Measurements from ENCODE around the gene ZNF407.

Gene ZNF407

DNA sequence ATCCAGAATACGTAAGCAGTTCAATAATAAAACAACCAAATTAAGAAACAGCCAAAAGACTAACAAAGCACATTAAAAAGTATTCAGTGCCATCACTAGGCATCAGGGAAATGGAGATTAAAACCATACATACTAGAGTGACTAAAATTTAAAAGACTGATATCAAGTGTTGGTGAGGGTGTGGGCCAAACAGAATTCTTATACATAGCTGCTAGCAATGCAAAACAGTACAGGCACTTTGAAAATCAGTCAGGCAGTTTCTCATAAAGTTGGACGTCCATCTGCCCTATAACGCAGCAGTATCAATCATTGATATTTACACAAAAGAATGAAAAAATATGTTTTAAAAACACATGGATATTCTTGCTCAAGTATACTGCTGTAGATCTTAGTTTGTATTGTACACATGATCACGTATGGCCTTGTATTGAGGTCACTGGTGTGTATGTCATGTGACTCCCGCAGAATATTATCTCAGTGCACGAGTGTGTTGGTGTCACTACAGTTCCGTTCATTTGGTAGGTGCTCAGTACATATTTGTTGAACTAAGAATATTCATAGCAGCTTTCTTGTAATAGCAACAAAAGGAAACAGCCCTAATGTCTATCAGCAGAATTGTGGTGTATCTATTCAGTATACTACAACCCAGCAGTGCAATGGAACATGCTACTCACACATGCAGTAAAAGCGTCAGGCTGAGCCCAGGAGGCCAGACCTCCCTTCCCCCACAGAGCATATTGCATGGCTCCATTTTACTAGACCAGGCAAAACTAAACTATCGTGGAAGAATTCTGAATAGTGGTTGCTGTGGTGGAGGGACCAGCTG is 28.6 kb downstream of the ZNF407 start:
- no peak for DNase-seq (ENCODE audit: low read depth)

DNA sequence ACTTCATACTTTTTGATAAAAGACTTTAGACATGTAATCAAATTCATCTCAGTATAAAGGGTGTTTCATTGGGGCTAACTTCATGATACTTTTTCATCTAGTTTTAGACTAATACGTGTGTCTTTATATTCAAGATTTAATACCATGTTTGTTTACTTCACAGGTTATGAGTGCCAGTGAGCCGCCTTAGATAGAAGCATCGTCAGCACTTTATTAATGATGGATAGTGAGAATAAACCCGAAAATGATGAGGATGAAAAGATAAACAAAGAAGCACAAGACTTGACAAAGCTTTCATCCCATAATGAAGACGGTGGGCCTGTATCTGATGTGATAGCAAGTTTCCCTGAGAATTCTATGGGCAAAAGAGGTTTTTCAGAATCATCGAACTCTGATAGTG is 33.1 kb downstream of the ZNF407 start:
- no peak for DNase-seq (ENCODE audit: low read depth)

DNA sequence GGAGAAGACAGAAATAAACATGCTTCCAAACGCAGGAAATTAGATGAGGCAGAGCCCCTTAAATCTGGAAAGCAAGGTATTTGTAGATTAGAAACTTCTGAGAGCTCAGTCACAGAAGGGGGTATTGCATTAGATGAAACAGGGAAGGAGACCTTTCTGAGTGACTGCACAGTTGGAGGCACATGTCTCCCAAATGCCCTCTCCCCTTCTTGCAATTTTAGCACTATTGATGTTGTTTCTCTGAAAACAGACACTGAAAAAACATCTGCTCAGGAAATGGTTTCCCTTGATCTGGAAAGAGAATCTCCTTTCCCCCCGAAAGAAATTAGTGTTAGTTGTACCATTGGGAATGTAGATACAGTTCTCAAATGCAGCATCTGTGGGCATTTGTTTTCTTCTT is 33.5 kb downstream of the ZNF407 start:
- DNase-seq (ENCODE audit: low read depth) = no peak

DNA sequence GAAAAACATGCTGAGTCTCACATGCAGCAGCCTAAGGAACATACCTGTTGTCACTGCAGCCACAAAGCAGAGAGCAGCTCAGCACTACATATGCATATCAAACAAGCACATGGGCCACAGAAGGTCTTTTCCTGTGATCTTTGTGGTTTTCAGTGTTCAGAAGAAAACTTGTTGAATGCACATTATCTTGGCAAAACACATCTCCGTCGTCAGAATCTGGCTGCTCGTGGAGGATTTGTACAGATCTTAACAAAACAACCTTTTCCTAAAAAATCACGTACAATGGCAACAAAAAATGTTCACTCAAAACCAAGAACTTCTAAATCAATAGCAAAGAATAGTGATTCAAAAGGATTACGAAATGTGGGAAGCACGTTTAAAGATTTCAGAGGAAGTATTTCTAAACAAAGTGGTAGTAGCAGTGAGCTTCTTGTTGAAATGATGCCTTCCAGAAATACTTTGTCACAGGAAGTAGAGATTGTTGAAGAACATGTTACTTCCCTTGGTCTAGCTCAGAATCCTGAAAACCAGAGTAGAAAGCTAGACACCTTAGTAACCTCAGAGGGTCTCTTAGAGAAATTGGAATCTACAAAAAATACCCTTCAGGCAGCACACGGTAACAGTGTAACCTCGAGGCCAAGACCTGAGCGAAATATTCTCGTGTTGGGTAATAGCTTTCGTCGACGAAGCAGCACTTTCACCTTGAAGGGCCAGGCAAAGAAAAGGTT is 34.1 kb downstream of the ZNF407 start:
- peak; percentile 46 for DNase-seq (ENCODE audit: low read depth)

DNA sequence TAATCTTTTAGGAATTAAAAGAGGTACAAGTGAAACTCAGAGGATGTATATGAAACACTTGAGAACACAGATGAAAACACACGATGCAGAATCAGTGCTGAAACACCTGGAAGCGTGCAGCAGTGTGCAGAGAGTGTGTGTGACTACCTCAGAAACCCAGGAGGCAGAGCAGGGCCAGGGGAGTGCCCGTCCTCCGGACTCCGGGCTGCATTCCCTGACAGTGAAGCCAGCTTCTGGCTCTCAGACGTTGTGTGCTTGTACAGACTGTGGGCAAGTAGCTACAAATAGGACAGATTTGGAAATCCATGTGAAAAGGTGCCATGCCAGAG is 34.6 kb downstream of the ZNF407 start:
- DNase-seq (ENCODE audit: low read depth) = no peak

DNA sequence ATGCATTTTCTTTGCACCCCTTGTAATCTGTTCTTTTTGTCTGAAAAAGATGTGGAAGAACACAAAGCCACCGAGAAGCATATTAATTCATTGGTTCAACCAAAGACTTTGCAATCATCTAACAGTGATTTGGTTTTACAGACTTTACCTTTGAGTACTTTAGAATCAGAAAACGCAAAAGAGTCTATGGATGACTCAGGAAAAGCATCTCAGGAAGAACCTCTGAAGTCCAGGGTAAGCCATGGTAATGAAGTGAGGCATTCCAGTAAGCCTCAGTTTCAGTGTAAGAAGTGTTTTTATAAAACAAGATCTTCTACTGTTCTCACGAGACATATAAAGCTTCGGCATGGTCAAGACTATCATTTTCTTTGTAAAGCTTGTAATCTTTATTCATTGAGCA is 35.2 kb downstream of the ZNF407 start:
- DNase-seq (ENCODE audit: low read depth) = no peak

DNA sequence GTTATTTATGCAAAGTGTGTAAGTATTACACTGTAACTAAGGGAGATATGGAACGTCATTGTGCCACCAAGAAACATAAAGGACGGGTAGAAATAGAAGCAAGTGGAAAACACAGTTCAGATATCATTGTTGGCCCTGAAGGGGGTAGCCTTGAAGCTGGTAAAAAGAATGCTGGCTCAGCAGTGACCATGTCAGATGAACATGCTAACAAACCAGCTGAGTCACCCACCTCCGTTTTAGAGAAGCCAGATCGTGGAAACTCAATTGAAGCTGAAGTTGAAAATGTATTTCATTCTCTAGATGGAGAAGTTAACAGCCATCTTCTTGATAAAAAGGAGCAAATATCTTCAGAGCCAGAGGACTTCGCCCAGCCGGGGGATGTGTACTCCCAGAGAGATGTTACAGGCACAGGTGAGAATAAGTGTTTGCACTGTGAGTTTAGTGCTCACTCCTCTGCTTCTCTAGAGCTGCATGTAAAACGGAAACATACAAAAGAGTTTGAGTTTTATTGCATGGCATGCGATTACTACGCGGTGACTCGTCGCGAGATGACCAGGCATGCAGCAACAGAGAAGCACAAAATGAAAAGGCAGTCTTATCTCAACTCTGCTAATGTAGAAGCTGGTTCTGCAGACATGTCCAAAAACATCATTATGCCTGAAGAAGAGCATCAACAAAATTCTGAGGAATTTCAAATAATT is 36.1 kb downstream of the ZNF407 start:
- DNase-seq (ENCODE audit: low read depth) = no peak

DNA sequence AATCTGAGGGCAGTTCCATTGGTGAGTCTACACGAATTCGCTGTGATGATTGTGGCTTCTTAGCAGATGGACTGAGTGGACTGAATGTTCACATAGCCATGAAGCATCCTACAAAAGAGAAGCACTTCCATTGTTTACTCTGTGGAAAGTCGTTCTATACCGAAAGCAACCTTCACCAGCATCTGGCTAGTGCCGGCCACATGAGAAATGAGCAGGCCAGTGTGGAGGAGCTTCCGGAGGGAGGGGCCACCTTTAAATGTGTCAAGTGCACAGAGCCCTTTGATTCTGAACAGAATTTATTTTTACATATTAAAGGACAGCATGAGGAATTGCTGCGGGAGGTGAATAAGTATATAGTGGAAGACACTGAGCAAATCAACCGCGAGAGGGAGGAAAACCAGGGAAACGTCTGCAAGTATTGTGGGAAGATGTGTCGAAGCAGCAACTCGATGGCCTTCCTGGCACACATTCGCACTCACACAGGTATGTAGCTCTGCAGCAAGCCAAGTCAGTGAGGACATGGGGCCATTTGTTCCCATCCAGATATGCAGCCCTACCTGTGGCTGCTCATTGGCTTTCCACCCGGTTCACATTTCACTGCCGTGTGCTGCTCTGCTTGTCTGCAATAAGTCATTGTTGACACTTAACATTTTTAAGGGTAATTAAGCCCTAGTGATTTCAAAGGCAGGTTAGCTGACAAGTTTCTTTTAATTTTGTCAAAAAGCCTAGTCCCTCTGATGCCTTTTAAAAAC is 37.7 kb downstream of the ZNF407 start:
- DNase-seq (ENCODE audit: low read depth) = no peak

DNA sequence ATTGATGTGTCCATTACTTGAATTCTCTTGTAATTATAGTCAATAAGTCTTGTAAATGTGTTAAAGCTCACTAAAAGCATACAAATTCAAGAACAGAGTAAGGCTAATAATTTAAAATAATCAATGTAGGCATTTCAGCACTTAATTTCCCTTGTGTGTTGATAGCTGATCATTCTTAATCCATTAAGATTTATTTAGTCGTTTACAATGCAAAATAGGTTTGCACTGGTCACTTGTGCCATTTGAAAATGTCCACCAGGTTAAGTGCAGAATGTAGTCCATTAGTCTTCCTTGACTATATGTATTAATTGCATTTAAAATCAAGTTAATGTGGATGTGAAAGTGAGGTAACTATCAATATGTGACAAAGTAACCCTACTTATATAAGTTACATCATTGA is 39.4 kb downstream of the ZNF407 start:
- DNase-seq (ENCODE audit: low read depth) = no peak

DNA sequence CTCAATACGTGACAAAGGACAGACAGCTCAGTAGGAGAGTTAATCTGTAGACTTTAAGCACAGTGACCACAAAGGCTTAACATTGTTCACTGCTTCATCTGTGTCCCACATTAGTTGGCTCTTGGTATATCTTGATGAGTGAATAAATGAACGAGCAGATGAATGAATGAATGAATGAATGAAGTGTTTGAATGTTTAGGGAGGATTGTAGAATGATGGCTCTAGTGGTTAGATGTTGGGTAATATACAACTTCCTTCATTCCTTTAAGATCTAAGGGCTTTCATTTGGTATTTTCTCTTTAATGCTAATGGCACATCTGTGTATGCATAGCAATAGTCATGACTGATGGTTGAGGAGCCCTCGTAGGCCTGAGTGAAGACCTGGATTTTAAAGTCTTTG is 40.5 kb downstream of the ZNF407 start:
- no peak for DNase-seq (ENCODE audit: low read depth)

DNA sequence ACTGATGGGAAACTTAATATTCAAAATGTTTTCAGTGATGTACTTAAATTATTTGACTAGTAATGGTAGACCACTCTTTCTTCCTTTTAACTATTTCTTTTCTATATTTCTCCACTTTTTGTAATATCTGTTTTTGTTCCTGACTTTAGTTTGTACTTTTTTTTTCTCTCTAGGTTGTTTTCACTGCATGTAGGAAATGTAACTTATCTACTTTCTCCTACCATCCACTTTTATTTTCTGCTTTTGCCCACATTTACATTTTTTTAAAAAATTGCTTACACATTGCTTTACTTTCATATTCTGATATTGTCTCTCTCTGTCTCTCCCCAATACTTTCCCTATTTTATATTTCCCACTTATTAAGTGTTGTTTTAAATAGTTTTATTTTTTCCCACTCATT is 47.0 kb downstream of the ZNF407 start:
- DNase-seq (ENCODE audit: low read depth) = no peak

DNA sequence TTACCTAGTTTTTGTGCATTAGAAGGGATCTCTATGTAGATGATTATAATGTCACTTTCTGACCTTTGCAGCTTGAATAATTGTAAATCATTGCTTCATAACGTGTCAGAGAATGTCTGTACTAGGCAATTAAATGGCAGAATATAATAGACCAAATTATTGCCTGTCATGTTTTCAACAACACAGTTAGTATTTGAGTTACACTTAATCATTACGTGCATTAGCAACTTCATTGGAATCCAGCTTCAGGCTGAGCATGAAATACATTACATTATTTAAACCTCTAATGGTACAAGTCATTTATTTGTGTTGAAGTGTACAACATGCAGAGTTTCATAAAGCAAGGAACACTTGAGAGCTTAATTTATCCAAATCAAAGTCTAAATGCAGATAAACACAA is 48.0 kb downstream of the ZNF407 start:
- no peak for DNase-seq (ENCODE audit: low read depth)

DNA sequence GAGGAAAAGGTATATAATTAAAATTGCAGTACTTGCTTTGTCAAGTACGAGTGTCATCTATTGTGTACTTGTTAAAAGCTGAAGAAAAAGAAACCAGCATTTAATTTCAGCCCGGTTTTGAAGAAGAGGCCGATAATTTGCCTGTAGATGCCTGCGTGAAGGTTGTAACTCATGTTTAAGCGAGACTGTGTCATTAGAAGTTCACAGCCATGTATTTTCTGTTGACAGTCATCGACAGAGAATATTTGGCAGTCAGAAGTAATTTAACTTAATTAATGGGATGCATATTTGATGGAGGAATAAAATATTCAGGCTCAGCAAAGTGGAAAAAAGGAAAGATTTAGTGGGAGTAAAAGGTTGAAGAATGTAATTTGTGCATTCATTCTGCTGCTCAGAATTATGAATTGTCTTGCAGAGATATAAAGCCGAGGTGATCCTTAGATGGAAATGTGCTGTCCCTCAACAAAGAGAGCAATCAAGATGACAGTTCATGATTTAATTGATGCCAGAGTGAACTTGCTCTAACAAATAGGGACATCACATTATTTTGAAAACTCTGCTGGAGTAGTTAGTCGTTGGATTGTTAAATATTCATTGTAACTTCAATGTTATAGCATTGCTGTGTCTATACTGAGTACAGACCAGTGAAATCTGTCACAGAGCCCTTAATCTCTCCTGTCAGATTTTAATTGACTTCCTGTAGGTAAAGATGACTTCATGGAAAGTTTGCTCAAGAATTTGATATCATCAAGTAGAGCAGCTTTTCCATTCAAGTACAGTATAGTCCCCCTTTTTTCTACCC is 53.9 kb downstream of the ZNF407 start:
- no peak for DNase-seq (ENCODE audit: low read depth)

DNA sequence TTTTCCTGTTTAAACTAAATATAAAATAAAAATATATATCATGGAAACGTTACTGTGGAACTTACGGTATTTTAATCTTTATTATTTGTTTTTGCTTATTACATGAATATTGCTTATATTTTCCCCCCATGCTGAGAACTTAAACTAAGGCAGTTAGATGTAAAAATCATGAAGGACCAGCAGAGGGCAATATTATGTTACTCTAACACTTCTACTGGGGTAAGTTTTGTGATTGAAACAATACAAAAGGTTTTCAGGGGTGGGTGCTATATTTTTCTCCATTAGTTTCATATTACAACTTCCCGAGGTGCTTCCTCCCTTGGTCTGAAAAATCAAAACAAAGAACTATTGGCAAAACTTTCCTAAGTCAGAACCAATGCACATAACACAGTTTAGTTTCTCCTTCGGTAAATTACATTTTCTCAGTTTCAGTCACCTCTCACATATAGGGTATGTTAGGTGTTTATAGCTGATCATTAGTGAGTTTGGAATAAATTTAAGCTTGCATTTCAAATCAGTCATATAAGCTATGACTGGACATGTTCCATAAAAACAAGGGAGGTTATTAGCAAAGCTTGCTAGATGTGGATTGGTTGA is 54.8 kb downstream of the ZNF407 start:
- peak; percentile 34 for DNase-seq (ENCODE audit: low read depth)

DNA sequence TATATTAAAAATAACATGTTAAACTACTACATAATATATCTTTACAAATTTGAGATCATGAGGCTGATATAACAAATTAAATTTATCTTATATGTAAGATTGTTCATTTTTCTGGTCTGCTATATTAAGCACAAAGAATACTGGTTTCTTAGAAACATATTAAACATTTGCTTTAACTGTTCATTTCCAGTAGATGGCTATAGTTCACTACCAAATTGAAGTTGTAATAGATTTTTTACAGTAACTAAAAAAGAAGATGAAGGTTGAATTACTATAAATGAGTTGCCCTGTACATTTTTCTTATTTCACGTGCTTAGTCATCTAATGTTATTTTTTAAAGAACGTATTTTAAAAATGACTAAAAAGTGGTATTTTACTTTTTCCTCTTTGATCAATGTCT is 57.0 kb downstream of the ZNF407 start:
- peak; percentile 24 for DNase-seq (ENCODE audit: low read depth)

DNA sequence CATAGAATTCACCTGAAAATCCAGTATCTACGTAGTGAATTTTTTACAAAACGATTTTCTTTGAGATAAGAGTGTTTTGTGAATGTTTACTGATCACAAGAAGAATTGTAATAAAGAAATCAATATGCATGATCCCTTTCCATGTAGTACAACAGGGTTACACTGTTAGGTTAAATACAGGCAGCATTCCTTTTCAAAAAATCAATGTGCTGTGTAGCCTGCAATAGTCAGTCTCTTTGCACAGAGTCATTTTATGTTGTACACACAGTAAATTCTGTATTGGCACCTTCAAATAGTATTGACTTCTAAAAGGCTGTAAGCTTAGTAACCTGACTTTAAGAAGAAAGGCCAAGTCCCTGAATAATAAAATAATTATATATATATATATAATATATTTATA is 63.3 kb downstream of the ZNF407 start:
- DNase-seq (ENCODE audit: low read depth) = no peak

DNA sequence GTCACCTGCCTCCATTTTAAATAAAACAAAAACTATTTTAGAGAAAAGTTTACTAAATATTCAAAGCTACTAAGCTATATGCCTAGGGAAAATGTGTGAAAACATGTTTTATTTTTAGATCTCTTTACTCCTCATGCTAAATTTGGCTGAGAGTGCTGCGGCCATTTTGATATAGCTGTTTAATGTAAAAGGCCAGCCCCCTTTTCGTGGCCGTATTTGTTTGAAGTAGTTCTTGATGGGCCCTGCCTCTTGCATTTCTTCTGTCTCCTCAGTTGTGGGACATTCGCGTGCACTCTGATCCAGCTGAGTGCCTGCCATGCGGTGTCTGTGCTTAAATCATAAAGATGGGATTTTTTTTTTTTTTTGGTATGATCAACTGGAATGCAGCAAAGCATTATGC is 64.0 kb downstream of the ZNF407 start:
- DNase-seq (ENCODE audit: low read depth) = no peak

DNA sequence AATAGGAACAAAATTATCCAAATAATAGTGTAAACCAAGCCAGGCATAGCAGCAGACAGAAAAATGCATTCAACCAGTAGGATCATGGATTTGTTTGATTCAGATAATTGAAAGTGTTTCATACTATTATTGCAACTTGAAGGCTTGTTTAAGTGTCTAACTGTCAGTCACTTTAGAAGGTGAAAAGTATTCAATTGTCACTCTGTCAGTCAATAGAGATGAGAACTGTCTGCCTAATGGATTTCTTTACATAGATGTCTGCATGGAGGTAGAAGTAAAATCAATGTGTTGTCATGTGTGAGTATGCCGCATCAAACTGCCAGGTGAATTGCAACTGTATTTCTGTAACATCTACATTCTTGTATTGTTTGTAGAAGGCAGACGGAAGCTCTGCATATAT is 65.0 kb downstream of the ZNF407 start:
- DNase-seq (ENCODE audit: low read depth) = no peak

DNA sequence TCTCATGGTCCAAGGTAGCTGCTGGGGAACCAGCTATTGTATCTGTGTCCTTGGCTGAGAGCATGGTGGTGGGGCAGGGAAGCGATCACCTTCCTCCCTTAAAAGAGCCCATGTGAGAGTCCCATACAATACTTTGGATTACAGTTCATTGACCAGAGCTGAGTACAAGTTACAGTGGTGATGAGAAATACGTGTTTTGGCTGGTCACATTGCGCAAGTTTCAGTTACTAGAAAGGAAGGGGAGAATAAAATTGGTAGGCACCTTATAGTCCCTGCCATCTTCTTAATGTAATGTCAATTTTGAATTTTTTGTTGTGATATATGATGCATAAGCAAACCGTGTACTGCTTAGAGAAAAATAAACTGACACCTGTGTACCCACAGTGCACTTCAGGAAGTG is 67.7 kb downstream of the ZNF407 start:
- no peak for DNase-seq (ENCODE audit: low read depth)

DNA sequence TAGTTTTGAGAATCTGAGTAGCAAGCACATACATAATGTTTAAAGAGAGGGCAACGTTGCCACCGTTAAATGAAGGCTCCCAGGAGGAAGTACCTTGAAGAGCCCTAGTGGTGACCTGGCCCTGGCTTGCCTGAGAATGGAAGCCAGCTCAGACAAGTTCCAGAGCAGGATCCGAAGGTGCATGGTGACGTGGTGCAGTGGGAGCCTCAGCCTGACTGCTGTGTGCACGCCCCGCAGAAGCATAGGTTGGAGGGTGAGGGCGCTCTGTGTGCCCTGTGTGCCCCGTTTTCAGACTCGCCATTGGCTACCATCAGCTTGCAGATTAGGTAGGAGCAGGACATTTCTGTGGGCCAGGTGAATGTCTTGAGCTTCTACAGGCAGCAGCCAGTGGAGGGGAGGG is 68.2 kb downstream of the ZNF407 start:
- DNase-seq (ENCODE audit: low read depth) = no peak

DNA sequence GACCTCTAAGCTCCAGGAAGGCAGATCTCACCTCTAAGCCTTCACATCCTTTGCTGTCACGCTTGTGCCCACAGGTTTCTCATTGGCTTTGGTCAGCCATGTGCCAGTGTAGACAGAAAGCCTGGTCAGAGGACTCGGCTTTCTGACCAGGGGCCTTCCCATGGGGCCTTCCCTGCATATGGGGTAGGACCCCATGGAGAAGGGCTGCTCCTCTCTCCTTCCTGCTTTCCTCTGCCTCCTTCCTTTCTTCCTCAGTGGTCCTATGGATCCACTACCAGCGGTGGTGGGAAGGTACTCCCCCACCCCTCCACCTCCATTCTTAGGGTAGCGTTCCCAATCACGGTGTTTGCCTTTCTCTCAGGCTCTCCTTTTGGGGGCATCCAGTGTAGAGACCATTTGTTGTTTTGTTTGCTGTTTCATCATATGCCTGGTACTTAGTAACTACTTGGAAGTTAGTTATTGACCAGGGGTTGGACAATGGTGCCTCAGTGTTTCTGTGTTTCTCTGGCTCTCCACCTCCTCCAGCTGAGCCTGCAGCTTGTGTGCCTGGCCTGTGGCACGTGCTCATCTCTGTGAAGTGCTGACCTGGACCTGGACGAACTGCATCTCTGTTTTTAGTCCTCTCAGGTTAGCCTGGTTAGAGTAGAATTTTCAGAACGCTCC is 71.6 kb downstream of the ZNF407 start:
- no peak for DNase-seq (ENCODE audit: low read depth)

All from fibroblast of gingiva (primary cell).